C4-2B (cell line): ENCODE measurements around the gene DNAJC2.

Experiments
- H3K27ac ChIP-seq: fragments of 450-650 bp; 2 replicates; pipeline ENCODE4 v1.5.1; 2017
- ZFX ChIP-seq: fragments of 450-650 bp; IDR thresholded peaks from 2 replicates; pipeline ENCODE4 v1.6.1; 2017
- TF ChIP-seq, protein P1 (sequence below): fragments of 450-650 bp; conservative IDR thresholded peaks from 2 replicates; pipeline ENCODE4 v1.5.1; 2017; ENCODE audit warnings: mild to moderate bottlenecking

Gene DNAJC2

DNA sequence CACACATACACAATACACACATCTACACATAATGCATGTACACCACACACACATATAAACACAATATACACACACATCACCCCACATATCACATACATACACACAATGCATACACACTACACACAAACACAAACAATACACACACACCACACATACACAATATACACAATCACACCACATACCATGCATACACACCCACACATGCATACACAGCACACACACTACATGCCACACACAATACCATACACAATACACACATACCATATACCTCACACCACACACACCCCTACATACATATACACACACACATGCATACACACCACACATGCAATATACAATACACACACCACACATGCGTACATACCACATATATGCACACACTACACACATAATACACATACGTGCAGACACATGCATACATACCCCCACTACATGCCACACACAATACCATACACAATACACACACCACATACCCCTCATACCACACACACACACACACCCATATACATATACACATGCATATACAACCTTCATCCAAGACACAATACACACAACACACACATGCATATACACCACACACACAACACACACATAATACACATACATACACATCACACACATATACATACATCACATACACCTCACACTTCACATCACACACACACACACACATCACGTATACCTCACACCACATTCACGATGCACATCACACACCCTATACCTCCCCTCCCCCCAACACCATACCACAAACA, 36.9 kb upstream of the DNAJC2 start:
- TF ChIP-seq, protein P1, sequence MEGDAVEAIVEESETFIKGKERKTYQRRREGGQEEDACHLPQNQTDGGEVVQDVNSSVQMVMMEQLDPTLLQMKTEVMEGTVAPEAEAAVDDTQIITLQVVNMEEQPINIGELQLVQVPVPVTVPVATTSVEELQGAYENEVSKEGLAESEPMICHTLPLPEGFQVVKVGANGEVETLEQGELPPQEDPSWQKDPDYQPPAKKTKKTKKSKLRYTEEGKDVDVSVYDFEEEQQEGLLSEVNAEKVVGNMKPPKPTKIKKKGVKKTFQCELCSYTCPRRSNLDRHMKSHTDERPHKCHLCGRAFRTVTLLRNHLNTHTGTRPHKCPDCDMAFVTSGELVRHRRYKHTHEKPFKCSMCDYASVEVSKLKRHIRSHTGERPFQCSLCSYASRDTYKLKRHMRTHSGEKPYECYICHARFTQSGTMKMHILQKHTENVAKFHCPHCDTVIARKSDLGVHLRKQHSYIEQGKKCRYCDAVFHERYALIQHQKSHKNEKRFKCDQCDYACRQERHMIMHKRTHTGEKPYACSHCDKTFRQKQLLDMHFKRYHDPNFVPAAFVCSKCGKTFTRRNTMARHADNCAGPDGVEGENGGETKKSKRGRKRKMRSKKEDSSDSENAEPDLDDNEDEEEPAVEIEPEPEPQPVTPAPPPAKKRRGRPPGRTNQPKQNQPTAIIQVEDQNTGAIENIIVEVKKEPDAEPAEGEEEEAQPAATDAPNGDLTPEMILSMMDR = no peak
- no peak for TF ChIP-seq ZFX
- H3K27ac ChIP-seq = no peak overlapping the region

DNA sequence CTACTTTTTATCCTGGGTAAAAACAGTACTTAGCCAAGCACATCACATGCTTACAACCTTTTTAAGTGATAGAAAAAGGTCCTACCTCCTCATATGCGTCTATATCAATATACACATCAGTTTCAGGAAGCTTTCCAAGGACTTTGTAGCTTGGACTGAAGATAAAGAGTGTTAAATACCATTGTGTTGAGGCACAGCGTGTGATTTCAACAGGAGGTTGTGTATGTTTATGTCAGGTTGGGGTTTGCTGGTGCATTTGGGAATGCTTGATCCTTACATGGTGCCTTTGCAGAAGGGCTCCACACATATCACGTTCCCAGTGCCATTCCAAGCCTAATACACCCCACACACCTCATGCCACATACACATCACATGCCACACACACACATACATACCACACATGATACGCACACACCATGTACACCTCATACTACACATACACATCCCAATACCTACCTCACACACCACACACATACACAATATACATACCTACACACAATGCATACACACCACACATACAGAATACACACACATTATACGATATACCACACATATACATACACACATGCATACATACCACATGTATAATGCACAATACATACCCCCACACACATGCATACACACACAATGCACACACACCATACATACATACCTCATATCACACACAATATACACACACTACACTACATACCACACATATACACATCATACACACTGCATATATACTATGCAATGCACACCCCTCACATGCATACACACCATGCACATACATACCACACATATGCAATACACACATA, 36.0 kb upstream of the DNAJC2 start:
- no peak overlapping the region for H3K27ac ChIP-seq
- TF ChIP-seq, protein P1 = no peak

DNA sequence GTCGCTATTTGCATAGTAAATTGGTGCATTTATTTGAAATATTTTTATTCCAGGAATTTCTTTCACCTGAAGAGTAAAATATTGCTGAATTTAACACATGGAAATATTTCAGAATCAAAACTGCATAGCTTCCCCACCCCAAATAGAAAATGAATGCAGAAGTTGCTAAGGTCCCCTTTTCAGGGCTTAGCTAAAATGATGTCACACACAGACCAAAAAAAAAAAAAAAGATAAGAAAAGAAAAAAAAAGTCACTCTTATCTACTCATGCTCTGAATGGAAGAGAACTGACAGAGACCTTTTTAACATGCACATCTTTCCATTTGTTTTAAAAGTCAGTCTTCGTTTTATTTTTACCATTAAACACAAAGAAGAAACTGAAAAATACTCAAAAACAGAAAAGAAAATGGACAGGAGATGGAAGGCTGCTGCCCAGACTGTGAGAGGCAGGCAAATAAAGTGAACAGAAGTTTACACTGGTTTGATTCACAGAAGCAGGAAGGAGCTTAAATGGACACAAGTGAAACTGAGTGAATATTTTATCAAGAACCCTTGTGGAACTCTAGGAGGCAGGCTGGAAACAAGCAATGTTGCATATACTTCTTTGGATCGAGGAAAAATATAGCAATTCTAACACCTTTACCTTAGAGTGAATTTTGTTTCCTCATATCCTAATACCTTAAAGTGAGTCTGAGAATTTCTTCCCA, 34.9 kb upstream of the DNAJC2 start:
- no peak for TF ChIP-seq ZFX
- TF ChIP-seq, protein P1 = no peak

DNA sequence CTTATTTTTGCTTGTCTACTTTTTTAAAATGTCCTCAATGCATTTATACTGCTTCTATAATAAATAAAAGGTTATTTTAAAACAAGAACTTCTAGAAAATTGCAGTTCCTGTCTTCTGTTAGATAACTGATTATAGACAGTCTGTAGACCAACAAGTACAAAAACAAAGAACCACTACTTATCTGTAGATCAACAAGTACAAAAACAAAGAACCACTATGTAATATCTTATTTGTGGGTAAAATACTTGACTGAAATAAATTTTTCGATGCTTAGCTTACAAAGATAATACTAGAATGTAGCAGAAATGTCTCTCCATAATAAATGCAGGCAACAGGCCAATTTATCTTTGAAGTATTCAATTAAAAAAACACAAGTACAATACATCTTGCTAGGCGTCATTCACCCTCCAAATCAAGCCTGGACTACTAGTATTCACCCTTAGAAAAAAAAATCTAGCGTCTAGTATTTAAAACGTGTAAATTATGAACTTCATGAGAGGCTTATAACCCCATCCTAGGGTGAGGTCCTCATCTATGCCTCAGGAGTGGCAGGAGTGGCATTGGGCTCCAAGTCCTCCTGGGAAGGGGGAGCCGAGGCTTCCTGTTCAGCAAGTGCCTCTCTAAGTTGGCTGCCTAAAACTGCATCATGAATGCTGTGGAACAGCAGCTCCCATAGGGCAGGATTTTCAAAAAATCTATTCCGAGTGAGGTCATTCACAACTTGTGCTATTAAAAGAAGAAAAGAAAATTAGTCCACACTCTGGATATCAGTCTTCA, 29.5 kb upstream of the DNAJC2 start:
- H3K27ac ChIP-seq = no peak overlapping the region

More for the DNA sequence above, 34.9 kb upstream of the DNAJC2 start:
- no peak overlapping the region for H3K27ac ChIP-seq

DNA sequence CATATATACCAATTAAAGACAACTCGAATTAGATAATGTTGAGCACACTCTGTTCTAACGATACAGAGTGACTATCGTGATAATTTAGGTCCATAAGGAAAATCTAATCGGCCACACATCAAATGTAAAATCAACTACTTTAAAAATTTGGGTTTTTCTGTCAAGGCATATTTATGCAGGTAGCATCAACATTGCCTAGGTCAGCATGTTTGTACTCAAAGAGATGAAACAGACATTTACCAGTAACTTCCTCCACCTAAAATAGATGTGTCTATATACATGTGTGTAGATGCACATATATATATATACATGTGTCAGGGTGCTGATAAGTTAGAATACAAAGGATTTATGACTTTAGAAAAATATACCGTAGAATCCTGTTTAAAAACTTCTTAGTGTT, 24.9 kb upstream of the DNAJC2 start:
- no peak for TF ChIP-seq ZFX
- TF ChIP-seq, protein P1 = no peak
- no peak overlapping the region for H3K27ac ChIP-seq

More for the DNA sequence above, 29.5 kb upstream of the DNAJC2 start:
- no peak for TF ChIP-seq ZFX
- TF ChIP-seq, protein P1 = no peak

DNA sequence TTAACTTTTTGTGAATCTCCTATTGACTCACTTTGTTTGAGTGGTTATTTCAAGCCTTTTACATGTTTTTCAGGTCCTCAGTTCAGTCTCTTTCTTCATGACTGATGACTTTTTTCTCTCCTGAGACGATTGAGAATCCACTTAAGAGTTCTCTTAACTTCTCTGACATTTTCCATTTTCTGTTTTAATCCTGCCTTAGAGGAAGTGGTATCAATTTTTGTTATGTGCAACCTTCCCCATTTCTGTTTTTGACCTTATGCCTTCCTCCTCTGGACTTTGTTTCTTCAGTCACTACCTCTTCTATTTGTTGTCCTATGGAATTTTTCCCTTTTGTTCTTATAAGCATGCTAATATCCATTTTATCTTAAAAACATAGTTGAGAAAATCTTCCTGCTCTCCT, 5.2 kb upstream of the DNAJC2 start:
- TF ChIP-seq, protein P1 = no peak
- no peak for TF ChIP-seq ZFX
- no peak overlapping the region for H3K27ac ChIP-seq
